ENCODE measurements around the gene NXPH2.

- no peak for TF ChIP-seq POLR2AphosphoS5 (IDR thresholded peaks at IDR 0.05; ENCODE audit: low read depth, low read length)
- no peak for TF ChIP-seq POLR2A (IDR thresholded peaks at IDR 0.05; ENCODE audit: low read depth, low read length)
These were observed 49.6 kb downstream of the NXPH2 start for GRCh38 chr2:138730497-138731030.
